NCI-H128 (cell line): ENCODE measurements around the gene WSCD1.
A peak's percentile ranks its signal among the peaks of the same experiment; 100 is the strongest.

Experiments used
- DNase-seq: peaks from one replicate; lab custom pipeline; 2025; ENCODE audit not compliant: unreplicated experiment; lab: John Stamatoyannopoulos, UW

WSCD1 gene

GRCh38 chr17:6147042-6147441, 76.9 kb downstream of the WSCD1 start:
- no peak for DNase-seq

GRCh38 chr17:6153375-6153774, 83.2 kb downstream of the WSCD1 start:
- no peak for DNase-seq

GRCh38 chr17:6157716-6158115, 87.5 kb downstream of the WSCD1 start:
- no peak for DNase-seq

GRCh38 chr17:6159541-6160231, 89.5 kb downstream of the WSCD1 start:
- DNase-seq, result no peak

- no peak for DNase-seq
Observed at GRCh38 chr17:6160232-6160555, 90.0 kb downstream of the WSCD1 start.

- DNase-seq, result no peak
Observed at GRCh38 chr17:6160911-6161855, 91.0 kb downstream of the WSCD1 start.

GRCh38 chr17:6162216-6162615, 92.0 kb downstream of the WSCD1 start:
- no peak for DNase-seq

- DNase-seq, result no peak
Observed at GRCh38 chr17:6162892-6163291, 92.7 kb downstream of the WSCD1 start.

GRCh38 chr17:6163612-6164333, 93.6 kb downstream of the WSCD1 start:
- DNase-seq, result peak; percentile 78

- DNase-seq, result no peak
Observed at GRCh38 chr17:6164996-6165395, 94.8 kb downstream of the WSCD1 start.

- DNase-seq, result no peak
Observed at GRCh38 chr17:6165806-6166205, 95.6 kb downstream of the WSCD1 start.

- DNase-seq, result no peak
Observed at GRCh38 chr17:6166492-6167179, 96.5 kb downstream of the WSCD1 start.

- no peak for DNase-seq
Observed at GRCh38 chr17:6168296-6168695, 98.1 kb downstream of the WSCD1 start.

GRCh38 chr17:6170349-6170748, 100.2 kb downstream of the WSCD1 start:
- DNase-seq, result no peak

- no peak for DNase-seq
Observed at GRCh38 chr17:6172642-6173330, 102.6 kb downstream of the WSCD1 start.

GRCh38 chr17:6173653-6174052, 103.5 kb downstream of the WSCD1 start:
- DNase-seq, result no peak
